Measurements from ENCODE around the gene SLC39A13.

The SLC39A13 gene

DNA sequence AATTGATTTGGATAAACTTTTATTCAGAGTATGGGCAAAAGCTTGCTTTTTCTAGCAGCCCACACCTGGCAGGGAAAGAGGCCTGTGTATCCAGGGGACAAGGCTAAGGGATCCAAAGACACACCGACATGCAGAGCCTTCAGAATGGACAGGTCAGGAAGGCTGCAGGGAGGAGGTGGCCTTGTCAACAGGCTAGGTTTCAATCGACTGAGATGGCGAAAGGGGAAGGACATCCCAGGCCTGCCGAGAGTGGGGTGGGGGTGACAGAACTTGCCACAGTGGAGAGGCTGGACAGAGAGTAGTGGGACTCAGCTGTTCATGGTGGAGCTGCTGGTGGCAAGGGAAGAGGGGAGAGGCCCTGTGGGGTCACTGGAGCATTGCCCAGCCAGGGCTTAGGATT is 5.3 kb upstream of the SLC39A13 start:
- no peak for DNase-seq (ENCODE audit: low read depth)

DNA sequence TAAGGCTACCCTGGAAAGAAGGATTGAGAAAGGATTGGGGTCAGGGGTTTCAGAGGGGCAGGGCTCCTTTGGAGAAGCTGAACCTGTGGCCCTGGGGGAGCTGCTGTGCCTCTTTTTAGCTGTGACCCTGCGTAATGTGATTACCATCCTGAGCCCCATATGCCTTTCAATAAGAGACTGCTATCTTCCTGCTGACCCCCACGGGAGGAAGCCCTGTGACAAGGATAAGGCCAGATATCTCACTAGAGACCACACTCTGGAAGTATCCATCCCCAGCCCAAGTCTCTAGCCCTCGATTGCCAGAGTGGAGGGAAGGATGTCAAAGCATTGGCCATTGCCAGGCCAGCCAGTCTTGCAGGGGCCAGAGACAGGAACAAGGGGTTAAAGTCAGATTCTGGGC is 4.8 kb upstream of the SLC39A13 start:
- DNase-seq (ENCODE audit: low read depth), result no peak

- no peak for DNase-seq (ENCODE audit: low read depth)
Observed at GRCh38 chr11:47406896-47407745, 1.3 kb upstream of the SLC39A13 start.

DNA sequence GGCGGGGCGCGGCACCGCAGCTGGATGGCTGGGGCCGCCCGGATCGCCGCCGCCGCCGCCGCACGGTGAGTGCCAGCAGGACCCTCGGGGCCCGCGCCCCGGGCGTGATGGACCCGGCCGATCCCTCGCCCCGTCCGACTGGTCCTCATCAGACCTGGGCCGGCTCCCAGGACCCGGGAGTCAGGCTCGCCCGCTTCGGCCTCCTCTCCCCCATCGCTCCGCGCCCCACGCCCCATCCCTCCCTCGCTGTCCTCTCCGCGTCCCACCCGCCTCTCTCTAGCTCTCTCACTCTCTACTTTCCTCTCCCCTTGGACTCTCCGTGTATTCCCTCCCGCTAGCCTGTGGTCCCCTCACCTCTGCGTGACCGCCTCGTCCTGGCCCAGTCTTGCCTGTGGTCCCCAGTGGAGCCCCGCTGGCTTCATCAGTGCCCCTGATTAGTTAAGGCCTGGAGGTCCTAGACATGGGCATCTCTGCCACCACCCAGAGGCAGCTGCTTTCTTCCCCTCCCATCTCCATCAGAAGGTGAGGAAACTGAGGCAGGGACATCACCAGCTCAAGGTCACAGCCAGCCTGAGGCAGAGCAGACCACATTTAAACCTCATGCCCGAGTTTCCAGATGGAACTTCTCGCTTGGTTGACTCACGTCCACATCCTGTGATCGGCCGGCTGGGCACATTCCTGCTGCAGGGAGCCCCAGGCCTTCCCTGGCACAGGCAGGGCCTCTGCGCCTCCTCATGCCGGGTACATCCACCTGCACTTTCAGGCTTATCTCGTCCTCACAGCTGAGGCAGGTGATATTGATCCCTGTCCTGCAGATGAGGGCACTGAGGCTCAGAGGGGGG is 429 bp downstream of the SLC39A13 start:
- no peak for DNase-seq (ENCODE audit: low read depth)

GRCh38 chr11:47409440-47410369 is 1.3 kb downstream of the SLC39A13 start:
- no peak for DNase-seq (ENCODE audit: low read depth)

DNA sequence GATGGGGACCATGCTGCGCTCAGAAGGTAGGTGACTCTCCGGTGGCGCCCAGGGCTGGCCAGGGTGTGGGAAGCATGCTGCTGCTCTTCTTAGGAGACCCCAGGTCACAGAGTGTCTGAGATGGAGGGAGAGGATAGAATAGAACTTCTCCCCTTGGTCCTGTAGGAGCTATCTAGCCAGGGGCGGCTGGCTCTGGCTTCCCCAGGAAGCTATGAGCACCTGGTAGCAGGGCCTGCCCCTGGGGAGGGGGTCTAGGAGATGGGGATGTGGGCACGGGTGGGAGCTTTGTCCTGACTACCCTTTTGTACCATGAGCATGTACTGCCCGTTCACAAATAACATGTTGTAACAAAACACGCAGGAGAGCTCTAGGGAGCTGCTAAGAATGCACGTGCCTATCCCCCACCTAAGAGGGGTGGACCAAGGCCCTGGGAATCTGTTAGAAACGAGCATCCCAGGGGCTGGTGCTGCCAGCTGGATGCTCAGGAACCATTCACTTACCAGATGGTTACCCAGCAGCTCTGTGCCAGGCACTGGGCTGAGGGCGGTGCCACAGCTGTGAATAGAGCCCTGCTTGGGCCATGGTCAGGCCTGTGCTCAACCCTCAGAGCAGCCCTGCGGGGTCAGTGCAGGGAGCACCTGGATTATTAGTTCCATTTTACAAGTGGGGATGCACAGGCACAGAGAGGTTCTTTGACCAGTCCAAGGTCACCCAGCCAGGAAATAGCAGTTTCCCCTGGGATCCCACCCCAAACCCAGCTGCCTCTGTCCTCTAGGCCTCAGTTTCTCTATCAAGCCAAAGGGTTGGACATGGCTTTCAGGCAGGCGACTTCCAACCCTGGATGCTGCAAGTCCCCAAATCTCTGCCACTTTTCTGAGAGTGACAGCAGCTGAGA is 2.2 kb downstream of the SLC39A13 start:
- DNase-seq (ENCODE audit: low read depth), result no peak

- peak; percentile 17 for DNase-seq (ENCODE audit: low read depth)
Observed at GRCh38 chr11:47411884-47412746, 3.7 kb downstream of the SLC39A13 start.

- DNase-seq (ENCODE audit: low read depth), result no peak
Observed at GRCh38 chr11:47413351-47413750, 5.0 kb downstream of the SLC39A13 start.

- no peak for DNase-seq (ENCODE audit: low read depth)
Observed at GRCh38 chr11:47413908-47414684, 5.7 kb downstream of the SLC39A13 start.

DNA sequence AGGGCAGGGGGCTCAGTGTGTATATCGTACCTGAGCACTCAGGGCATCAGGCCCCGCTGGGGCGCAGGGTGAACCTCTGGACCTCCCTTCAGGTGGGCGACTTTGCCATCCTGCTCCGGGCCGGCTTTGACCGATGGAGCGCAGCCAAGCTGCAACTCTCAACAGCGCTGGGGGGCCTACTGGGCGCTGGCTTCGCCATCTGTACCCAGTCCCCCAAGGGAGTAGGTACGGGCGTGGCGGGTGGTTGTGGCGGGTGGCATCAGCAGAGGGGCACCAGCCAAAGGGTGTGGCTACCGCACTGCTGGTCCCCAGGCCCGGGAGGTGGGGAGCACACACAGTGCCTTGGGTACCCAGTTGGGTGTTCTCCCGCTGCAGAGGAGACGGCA is 6.3 kb downstream of the SLC39A13 start:
- DNase-seq (ENCODE audit: low read depth), result no peak

- DNase-seq (ENCODE audit: low read depth), result no peak
Observed at GRCh38 chr11:47415091-47415854, 6.9 kb downstream of the SLC39A13 start.

GRCh38 chr11:47415949-47416472 is 7.6 kb downstream of the SLC39A13 start:
- no peak for DNase-seq (ENCODE audit: low read depth)

GRCh38 chr11:47417712-47418111 is 9.3 kb downstream of the SLC39A13 start:
- DNase-seq (ENCODE audit: low read depth), result no peak

- no peak for DNase-seq (ENCODE audit: low read depth)
Observed at GRCh38 chr11:47418454-47419259, 10.3 kb downstream of the SLC39A13 start.

GRCh38 chr11:47425611-47426010 is 17.2 kb downstream of the SLC39A13 start:
- no peak for DNase-seq (ENCODE audit: low read depth)

DNA sequence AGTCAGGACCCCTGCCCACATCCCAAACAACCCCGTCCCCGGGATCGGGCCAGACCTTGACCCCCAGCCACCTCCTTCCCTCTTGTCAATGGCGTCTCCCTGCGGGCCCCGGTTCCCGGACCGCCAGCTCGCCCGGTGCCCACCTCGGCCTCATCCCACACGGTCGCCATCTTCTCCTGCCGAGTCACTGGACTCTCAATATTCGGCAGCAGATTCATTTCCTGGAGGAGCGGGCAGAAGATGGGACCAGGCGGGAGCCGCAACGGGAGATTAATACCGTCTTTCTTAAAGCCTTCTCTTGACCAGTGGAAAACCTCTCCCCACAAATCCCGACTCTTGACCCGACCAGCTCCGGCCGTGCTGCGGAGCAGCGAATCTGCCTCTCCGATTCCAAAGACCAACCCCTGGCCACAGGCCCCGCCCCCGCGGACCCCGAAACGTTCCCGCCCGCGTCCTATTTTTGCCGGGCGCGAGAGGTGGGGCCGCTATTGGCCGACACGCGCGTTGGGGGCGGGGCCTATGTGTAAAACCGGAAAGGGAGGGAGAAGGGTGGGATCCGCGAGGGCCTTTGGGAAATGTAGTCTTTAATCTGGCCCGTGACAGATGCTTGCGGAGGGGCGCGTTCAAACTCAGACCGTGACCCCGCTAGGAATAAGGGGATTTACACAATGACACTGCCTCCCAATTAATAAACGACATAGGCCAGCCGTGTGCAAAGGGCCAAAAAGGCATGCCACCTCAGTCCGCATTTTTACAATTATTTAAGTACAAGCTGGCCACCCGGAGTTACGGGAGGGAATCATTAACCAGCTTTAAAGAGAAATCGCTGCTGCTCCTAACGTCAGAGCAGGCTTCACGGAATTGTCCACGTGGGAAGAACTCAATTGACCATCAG is 17.9 kb downstream of the SLC39A13 start, which contains the start of gene PSMC3:
PSMC3 (minus strand) TSS at position 378 of the 895 bp plus-strand sequence; CDS start at position 218, 160 bp downstream.
- peak; percentile 95 for DNase-seq (ENCODE audit: low read depth)

Measured in T-helper 22 cell (primary cell).